Panc1 (cell line): Measurements from ENCODE around the gene KLF11.

Experiments used
- CTCF ChIP-seq: fragments of 450-650 bp; IDR thresholded peaks from 2 replicates; pipeline ENCODE4 v1.5.1; 2017; ENCODE audit warnings: mild to moderate bottlenecking
- REST ChIP-seq, 2 experiments: IDR thresholded peaks; 2 replicates each; pipeline ENCODE4 v1.6.1; 2011 to 2012; ENCODE audit warnings: low read depth in 2 of 2, control low read depth in 1 of 2, low read length in 1 of 2, mild to moderate bottlenecking in 1 of 2, moderate library complexity in 1 of 2; ENCODE audit not compliant: insufficient read depth in 1 of 2
- SIN3A ChIP-seq: IDR thresholded peaks from 2 replicates; pipeline ENCODE4 v1.6.1; 2012; ENCODE audit warnings: low read depth, mild to moderate bottlenecking, low read length, moderate library complexity, borderline replicate concordance; ENCODE audit not compliant: insufficient read depth

GRCh38 chr2:10097352-10098148, 54.2 kb downstream of the KLF11 start:
- no peak for TF ChIP-seq REST (IDR thresholded peaks at IDR 0.05; ENCODE audit: insufficient read depth in 1 of 2, low read depth in 2 of 2, low read length in 1 of 2)
- peak; percentile 98 for TF ChIP-seq CTCF
- no peak for TF ChIP-seq SIN3A
